ENCODE data around the gene NR1H3.
"Not testable (repeated sequence)": the region's sequence is repeated elsewhere in the genome, so short reads cannot be mapped to it uniquely, and the experiment has no call there.

Gene NR1H3

GRCh38 chr11:47314992-47315391 lies 57.2 kb downstream of the NR1H3 start:
- H3K4me2 ChIP-seq (ENCODE audit: low read depth, low read length, poor library complexity, severe bottlenecking), result no peak overlapping the region

GRCh38 chr11:47316501-47316900 lies 58.7 kb downstream of the NR1H3 start:
- not testable (repeated sequence) for H3K27me3 ChIP-seq (ENCODE audit: low read length); H3K36me3 ChIP-seq (ENCODE audit: low read length); H3F3A ChIP-seq (ENCODE audit: insufficient read depth); H3K4me3 ChIP-seq (ENCODE audit: insufficient read depth, low read length, poor library complexity, severe bottlenecking); H2AFZ ChIP-seq (ENCODE audit: low read depth, low read length, severe bottlenecking); H3K27ac ChIP-seq (ENCODE audit: low read depth, low read length); H3K4me2 ChIP-seq (ENCODE audit: low read depth, low read length, poor library complexity, severe bottlenecking); H3K9me3 ChIP-seq (ENCODE audit: insufficient read depth, low read length); H3K79me2 ChIP-seq (ENCODE audit: insufficient read depth, low read length); H3K9me2 ChIP-seq (replicated peaks; ENCODE audit: insufficient read depth, low read length); H3K9ac ChIP-seq (ENCODE audit: low read length); H4K20me1 ChIP-seq (ENCODE audit: low read depth, low read length)

More at GRCh38 chr11:47314992-47315391, 57.2 kb downstream of the NR1H3 start:
- Histone ChIP-seq H3K9me3 (ENCODE audit: insufficient read depth, low read length) (no peaks in the 10 kb centered on the region), H4K20me1 (ENCODE audit: low read depth, low read length) (no peaks in the 10 kb centered on the region), H3K27ac (ENCODE audit: low read depth, low read length) (no peak overlapping the region), H3K4me3 (ENCODE audit: insufficient read depth, low read length, poor library complexity, severe bottlenecking) (no peak overlapping the region), H3K79me2 (ENCODE audit: insufficient read depth, low read length) (no peaks in the 10 kb centered on the region), H3K36me3 (ENCODE audit: low read length) (peaks cover 5% of the 10 kb centered on the region; the same call in 1 of the 2 replicates), H3K27me3 (ENCODE audit: low read length) (no peaks in the 10 kb centered on the region), H2AFZ (ENCODE audit: low read depth, low read length, severe bottlenecking) (no peak overlapping the region), H3F3A (ENCODE audit: insufficient read depth) (no peaks in the 10 kb centered on the region), H3K9me2 (replicated peaks; ENCODE audit: insufficient read depth, low read length) (no peaks in the 10 kb centered on the region), H3K9ac (ENCODE audit: low read length) (no peak overlapping the region)
- TF ChIP-seq EZH2phosphoT487 (conservative IDR thresholded peaks at IDR 0.05; ENCODE audit: low read length), result no peak
- TF ChIP-seq, protein P1, sequence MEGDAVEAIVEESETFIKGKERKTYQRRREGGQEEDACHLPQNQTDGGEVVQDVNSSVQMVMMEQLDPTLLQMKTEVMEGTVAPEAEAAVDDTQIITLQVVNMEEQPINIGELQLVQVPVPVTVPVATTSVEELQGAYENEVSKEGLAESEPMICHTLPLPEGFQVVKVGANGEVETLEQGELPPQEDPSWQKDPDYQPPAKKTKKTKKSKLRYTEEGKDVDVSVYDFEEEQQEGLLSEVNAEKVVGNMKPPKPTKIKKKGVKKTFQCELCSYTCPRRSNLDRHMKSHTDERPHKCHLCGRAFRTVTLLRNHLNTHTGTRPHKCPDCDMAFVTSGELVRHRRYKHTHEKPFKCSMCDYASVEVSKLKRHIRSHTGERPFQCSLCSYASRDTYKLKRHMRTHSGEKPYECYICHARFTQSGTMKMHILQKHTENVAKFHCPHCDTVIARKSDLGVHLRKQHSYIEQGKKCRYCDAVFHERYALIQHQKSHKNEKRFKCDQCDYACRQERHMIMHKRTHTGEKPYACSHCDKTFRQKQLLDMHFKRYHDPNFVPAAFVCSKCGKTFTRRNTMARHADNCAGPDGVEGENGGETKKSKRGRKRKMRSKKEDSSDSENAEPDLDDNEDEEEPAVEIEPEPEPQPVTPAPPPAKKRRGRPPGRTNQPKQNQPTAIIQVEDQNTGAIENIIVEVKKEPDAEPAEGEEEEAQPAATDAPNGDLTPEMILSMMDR (IDR thresholded peaks at IDR 0.05; ENCODE audit: insufficient read depth, low read length, poor library complexity, severe bottlenecking), result no peak

DNA sequence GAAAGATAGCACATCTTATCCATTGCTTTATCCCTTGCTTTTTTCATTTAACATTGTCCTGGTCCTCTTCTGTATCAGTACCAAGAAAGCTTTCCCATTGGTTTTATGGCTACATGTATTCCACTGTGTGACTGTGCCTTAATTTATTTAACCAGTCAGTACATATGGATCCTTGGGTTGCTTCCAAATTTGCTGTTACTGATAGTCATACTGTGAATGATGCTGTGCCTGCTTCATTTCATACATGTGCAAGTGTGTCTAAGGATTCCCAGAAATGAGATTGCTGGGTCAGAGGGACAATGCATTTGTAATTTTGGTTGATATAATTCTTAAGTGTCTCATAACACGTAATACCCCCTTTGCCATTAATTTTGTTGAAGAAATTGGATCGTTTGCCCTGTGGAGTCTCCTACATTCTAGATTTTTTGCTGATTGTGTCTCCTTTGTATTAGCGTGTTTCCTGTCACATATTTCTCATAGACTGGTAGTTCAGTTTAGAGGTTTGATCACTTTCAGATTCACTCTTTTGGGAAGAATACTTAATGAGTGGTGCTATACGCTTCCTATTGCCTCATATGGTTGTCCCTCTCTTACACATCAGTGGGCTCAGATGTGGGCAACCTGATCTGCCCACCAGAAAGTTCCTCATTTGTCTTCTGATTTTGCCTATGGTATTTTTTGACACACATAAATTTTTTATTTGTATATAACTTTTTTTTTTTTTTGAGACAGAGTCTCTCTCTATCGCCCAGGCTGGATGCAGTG lies 59.5 kb downstream of the NR1H3 start:
- Histone ChIP-seq H4K20me1 (ENCODE audit: low read depth, low read length) (no peaks in the 10 kb centered on the region), H3K9ac (ENCODE audit: low read length) (no peak overlapping the region), H3K4me2 (ENCODE audit: low read depth, low read length, poor library complexity, severe bottlenecking) (no peak overlapping the region), H3K27ac (ENCODE audit: low read depth, low read length) (no peak overlapping the region), H3K9me3 (ENCODE audit: insufficient read depth, low read length) (no peaks in the 10 kb centered on the region), H2AFZ (ENCODE audit: low read depth, low read length, severe bottlenecking) (no peak overlapping the region), H3K36me3 (ENCODE audit: low read length) (peaks cover 5% of the 10 kb centered on the region; the same call in 1 of the 2 replicates), H3K9me2 (replicated peaks; ENCODE audit: insufficient read depth, low read length) (no peaks in the 10 kb centered on the region), H3K79me2 (ENCODE audit: insufficient read depth, low read length) (no peaks in the 10 kb centered on the region), H3K4me3 (ENCODE audit: insufficient read depth, low read length, poor library complexity, severe bottlenecking) (no peak overlapping the region), H3K27me3 (ENCODE audit: low read length) (no peaks in the 10 kb centered on the region), H3F3A (ENCODE audit: insufficient read depth) (no peaks in the 10 kb centered on the region)
- TF ChIP-seq, protein P1 (IDR thresholded peaks at IDR 0.05; ENCODE audit: insufficient read depth, low read length, poor library complexity, severe bottlenecking), result no peak
- TF ChIP-seq EZH2phosphoT487 (conservative IDR thresholded peaks at IDR 0.05; ENCODE audit: low read length), result no peak

- Histone ChIP-seq H4K20me1 (ENCODE audit: low read depth, low read length) (no peaks in the 10 kb centered on the region), H3K4me2 (ENCODE audit: low read depth, low read length, poor library complexity, severe bottlenecking) (no peak overlapping the region), H3K27ac (ENCODE audit: low read depth, low read length) (no peak overlapping the region), H3K9ac (ENCODE audit: low read length) (no peak overlapping the region), H3K36me3 (ENCODE audit: low read length) (peaks cover 5% of the 10 kb centered on the region; the same call in 1 of the 2 replicates), H3K9me2 (replicated peaks; ENCODE audit: insufficient read depth, low read length) (no peaks in the 10 kb centered on the region), H2AFZ (ENCODE audit: low read depth, low read length, severe bottlenecking) (no peak overlapping the region), H3F3A (ENCODE audit: insufficient read depth) (no peaks in the 10 kb centered on the region), H3K4me3 (ENCODE audit: insufficient read depth, low read length, poor library complexity, severe bottlenecking) (no peak overlapping the region), H3K79me2 (ENCODE audit: insufficient read depth, low read length) (no peaks in the 10 kb centered on the region), H3K27me3 (ENCODE audit: low read length) (no peaks in the 10 kb centered on the region), H3K9me3 (ENCODE audit: insufficient read depth, low read length) (no peaks in the 10 kb centered on the region)
- TF ChIP-seq, protein P1 (IDR thresholded peaks at IDR 0.05; ENCODE audit: insufficient read depth, low read length, poor library complexity, severe bottlenecking), result no peak
- no peak for TF ChIP-seq EZH2phosphoT487 (conservative IDR thresholded peaks at IDR 0.05; ENCODE audit: low read length)
Measured at GRCh38 chr11:47318166-47318565, 60.4 kb downstream of the NR1H3 start.

All from SU-DHL-6 (cell line).